Mesendoderm (in vitro differentiated cells): Measurements from ENCODE around the gene YES1.
A peak's percentile ranks its signal among the peaks of the same experiment; 100 is the strongest.

Experiments
- DNase-seq: peaks from one replicate; pipeline ENCODE4 v3.0.0; 2013
- H2AK5ac ChIP-seq: 2 replicates; pipeline ENCODE4 v1.6.1; 2013; ENCODE audit warnings: low read length, inconsistent platforms
- H2BK120ac ChIP-seq: 2 replicates; pipeline ENCODE4 v1.6.1; 2013; ENCODE audit warnings: low read depth, mild to moderate bottlenecking, low read length, moderate library complexity, mixed read lengths
- H2BK15ac ChIP-seq: replicated peaks from 2 replicates; pipeline ENCODE4 v1.6.1; 2013; ENCODE audit warnings: low read depth, mild to moderate bottlenecking, moderate library complexity
- H2BK5ac ChIP-seq: 2 replicates; pipeline ENCODE4 v1.6.1; 2013; ENCODE audit warnings: low read length, inconsistent platforms
- H3K18ac ChIP-seq: 2 replicates; pipeline ENCODE4 v1.6.1; 2013; ENCODE audit warnings: mild to moderate bottlenecking, low read length, mixed read lengths
- H3K23ac ChIP-seq: one replicate; pipeline ENCODE4 v1.6.1; 2013; ENCODE audit warnings: low read length
- H3K27ac ChIP-seq: 2 replicates; pipeline ENCODE4 v1.5.1; 2013; ENCODE audit warnings: low read depth, mild to moderate bottlenecking, inconsistent platforms, low read length, moderate library complexity
- H3K27me3 ChIP-seq: 2 replicates; pipeline ENCODE4 v1.6.1; 2013; ENCODE audit warnings: low read length, control low read depth, mild to moderate bottlenecking, inconsistent platforms; ENCODE audit not compliant: insufficient read depth, poor library complexity
- H3K36me3 ChIP-seq: 2 replicates; pipeline ENCODE4 v1.6.1; 2013; ENCODE audit warnings: low read length, inconsistent platforms; ENCODE audit not compliant: control insufficient read depth, insufficient read depth
- H3K4ac ChIP-seq: one replicate; pipeline ENCODE4 v1.6.1; 2013; ENCODE audit warnings: low read depth, mild to moderate bottlenecking, low read length, moderate library complexity
- H3K4me1 ChIP-seq: 2 replicates; pipeline ENCODE4 v1.6.1; 2013; ENCODE audit warnings: low read depth, low read length, inconsistent platforms; ENCODE audit not compliant: control insufficient read depth
- H3K4me2 ChIP-seq: 2 replicates; pipeline ENCODE4 v1.6.1; 2013; ENCODE audit warnings: low read length
- H3K4me3 ChIP-seq: 2 replicates; pipeline ENCODE4 v1.5.1; 2013; ENCODE audit warnings: mild to moderate bottlenecking, low read length
- H3K56ac ChIP-seq: one replicate; pipeline ENCODE4 v1.6.1; 2013; ENCODE audit warnings: low read length
- H3K79me1 ChIP-seq: 2 replicates; pipeline ENCODE4 v1.6.1; 2013; ENCODE audit warnings: low read length, inconsistent platforms
- H3K79me2 ChIP-seq: 2 replicates; pipeline ENCODE4 v1.6.1; 2013; ENCODE audit warnings: mild to moderate bottlenecking, low read length; ENCODE audit not compliant: control insufficient read depth, insufficient read depth
- H3K9ac ChIP-seq: 2 replicates; pipeline ENCODE4 v1.6.1; 2013; ENCODE audit warnings: low read length, inconsistent platforms
- H4K5ac ChIP-seq: one replicate; pipeline ENCODE4 v1.6.1; 2013; ENCODE audit warnings: low read length
- H4K8ac ChIP-seq: one replicate; pipeline ENCODE4 v1.6.1; 2013; ENCODE audit warnings: low read depth, mild to moderate bottlenecking, control low read depth, low read length, moderate library complexity
- WGBS: extraction: QIAGEN DNeasy Blood & Tissue Kit; methylation state at CpG from one replicate; pipeline ENCODE4 v1.1.7; 2013; ENCODE audit warnings: low lambda C conversion rate, missing lambda C conversion rate; ENCODE audit not compliant: insufficient coverage; ENCODE audit errors: extremely low coverage; 5-methylcytosine and 5-hydroxymethylcytosine counted together

The YES1 gene

DNA sequence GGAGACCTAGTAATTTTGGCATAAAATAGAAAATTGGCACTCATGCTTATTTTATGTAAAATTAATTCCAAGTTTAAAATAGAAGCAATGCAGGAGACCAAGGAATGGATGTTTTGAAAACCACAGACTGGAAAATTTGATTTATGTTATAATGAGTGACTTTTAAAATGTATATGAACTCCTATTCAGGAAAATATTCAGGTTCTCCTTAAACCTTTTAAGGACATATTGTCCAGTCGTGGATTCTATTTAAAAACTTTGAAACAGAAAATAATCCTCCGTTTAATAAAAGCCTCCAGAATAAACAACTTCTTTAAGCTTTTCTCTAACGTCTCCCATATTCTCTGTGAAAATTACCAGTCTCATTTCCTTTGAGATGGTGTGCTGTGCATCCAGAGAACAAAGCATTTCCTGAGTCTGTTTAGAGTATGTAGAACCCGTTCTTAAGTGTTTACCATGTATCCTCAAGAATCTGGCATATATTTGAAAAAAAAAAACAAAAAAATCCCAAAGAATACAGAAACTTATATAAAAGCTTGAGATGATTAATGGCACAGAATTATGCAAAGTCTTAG is 8.6 kb upstream of the YES1 start:
- no peak overlapping the region for H3K9ac ChIP-seq
- no peak for DNase-seq
- H2BK120ac ChIP-seq: no peak overlapping the region
- no peaks in the 10 kb centered on the region for H3K27me3 ChIP-seq
- H3K4me1 ChIP-seq: no peaks in the 10 kb centered on the region
- no peak overlapping the region for H3K23ac ChIP-seq
- H4K5ac ChIP-seq: no peak overlapping the region
- no peak overlapping the region for H3K56ac ChIP-seq
- H3K27ac ChIP-seq: no peak overlapping the region
- no peak overlapping the region for H2AK5ac ChIP-seq
- H3K4me3 ChIP-seq: no peak overlapping the region
- no peak overlapping the region for H3K4ac ChIP-seq
- H3K79me1 ChIP-seq: no peaks in the 10 kb centered on the region
- no peaks in the 10 kb centered on the region for H3K36me3 ChIP-seq
- no CpG with 5 or more reads among the region's 4 CpGs for WGBS
- H3K18ac ChIP-seq: no peak overlapping the region
- no peak overlapping the region for H2BK15ac ChIP-seq
- H2BK5ac ChIP-seq: no peak overlapping the region
- H4K8ac ChIP-seq: no peak overlapping the region
- no peaks in the 10 kb centered on the region for H3K79me2 ChIP-seq
- H3K4me2 ChIP-seq: no peak overlapping the region

DNA sequence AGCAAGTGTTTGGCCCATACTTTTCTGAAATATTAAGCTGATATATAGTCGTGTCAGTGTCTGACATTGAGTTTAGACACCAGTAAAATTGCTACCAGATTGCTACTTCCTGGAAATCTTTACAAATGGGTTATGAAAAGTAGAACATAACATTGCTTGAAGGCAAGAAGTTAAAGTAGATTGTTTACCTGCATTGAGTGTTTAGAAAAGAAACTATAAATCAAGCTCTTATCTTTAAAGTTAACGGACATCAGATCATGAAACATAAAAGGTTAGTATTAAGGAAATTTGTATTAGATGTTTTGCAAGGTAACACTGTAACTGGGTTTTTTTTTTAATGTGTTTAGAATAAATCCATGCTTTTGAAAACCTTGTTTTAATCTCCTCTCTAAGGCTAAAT is 4.8 kb upstream of the YES1 start:
- H2BK5ac ChIP-seq: no peak overlapping the region
- DNase-seq: no peak
- no peak overlapping the region for H4K8ac ChIP-seq
- H3K4me3 ChIP-seq: no peak overlapping the region
- no peaks in the 10 kb centered on the region for H3K36me3 ChIP-seq
- H3K79me2 ChIP-seq: no peaks in the 10 kb centered on the region
- no peak overlapping the region for H3K4ac ChIP-seq
- H2AK5ac ChIP-seq: no peak overlapping the region
- no peak overlapping the region for H2BK15ac ChIP-seq
- no peak overlapping the region for H4K5ac ChIP-seq
- WGBS: no CpG with 5 or more reads among the region's 2 CpGs
- H2BK120ac ChIP-seq: no peak overlapping the region
- H3K4me1 ChIP-seq: no peaks in the 10 kb centered on the region
- no peaks in the 10 kb centered on the region for H3K27me3 ChIP-seq
- H3K27ac ChIP-seq: no peak overlapping the region
- H3K56ac ChIP-seq: no peak overlapping the region
- no peak overlapping the region for H3K4me2 ChIP-seq
- H3K23ac ChIP-seq: no peak overlapping the region
- H3K79me1 ChIP-seq: no peaks in the 10 kb centered on the region
- no peak overlapping the region for H3K18ac ChIP-seq
- no peak overlapping the region for H3K9ac ChIP-seq

GRCh38 chr18:816088-816653 is 4.1 kb upstream of the YES1 start:
- H3K4me3 ChIP-seq: no peak overlapping the region
- no peaks in the 10 kb centered on the region for H3K79me1 ChIP-seq
- no peak overlapping the region for H3K23ac ChIP-seq
- H3K27ac ChIP-seq: no peak overlapping the region
- DNase-seq: no peak
- no peaks in the 10 kb centered on the region for H3K27me3 ChIP-seq
- H4K5ac ChIP-seq: no peak overlapping the region
- H3K9ac ChIP-seq: no peak overlapping the region
- no peak overlapping the region for H3K4ac ChIP-seq
- H3K36me3 ChIP-seq: no peaks in the 10 kb centered on the region
- no peaks in the 10 kb centered on the region for H3K4me1 ChIP-seq
- H2AK5ac ChIP-seq: no peak overlapping the region
- WGBS: no CpG with 5 or more reads among the region's 4 CpGs
- H3K79me2 ChIP-seq: peaks cover 5% of the 10 kb centered on the region
- H2BK120ac ChIP-seq: no peak overlapping the region
- H4K8ac ChIP-seq: no peak overlapping the region
- H3K56ac ChIP-seq: no peak overlapping the region
- no peak overlapping the region for H3K4me2 ChIP-seq
- no peak overlapping the region for H3K18ac ChIP-seq
- no peak overlapping the region for H2BK5ac ChIP-seq
- no peak overlapping the region for H2BK15ac ChIP-seq

DNA sequence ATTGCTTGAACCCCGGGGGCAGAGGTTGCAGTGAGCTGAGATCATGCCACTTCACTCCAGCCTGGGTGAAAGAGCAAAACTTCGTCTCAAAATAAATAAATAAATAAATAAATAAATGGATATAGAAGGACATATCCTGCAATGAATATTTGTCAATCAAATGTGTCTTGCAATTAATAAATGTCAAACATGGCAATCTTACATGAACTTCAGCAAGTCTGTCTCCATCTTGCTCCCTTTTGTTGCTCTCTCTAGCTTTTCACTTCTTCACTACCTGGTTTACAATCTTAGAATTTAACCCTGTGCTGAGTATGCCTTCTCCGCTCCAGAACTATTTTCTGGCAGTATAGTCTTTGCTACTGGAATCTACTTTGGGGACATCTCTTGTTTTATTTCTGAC is 3.3 kb upstream of the YES1 start:
- Histone ChIP-seq H3K4me1 (no peaks in the 10 kb centered on the region), H3K36me3 (no peaks in the 10 kb centered on the region), H3K18ac (no peak overlapping the region), H2BK5ac (no peak overlapping the region), H3K27me3 (no peaks in the 10 kb centered on the region), H4K8ac (no peak overlapping the region), H3K9ac (no peak overlapping the region), H3K27ac (no peak overlapping the region), H2AK5ac (no peak overlapping the region), H2BK15ac (no peak overlapping the region), H3K4me3 (no peak overlapping the region), H2BK120ac (no peak overlapping the region), H3K4ac (no peak overlapping the region), H3K23ac (no peak overlapping the region), H4K5ac (no peak overlapping the region), H3K4me2 (no peak overlapping the region), H3K79me2 (peaks cover 7% of the 10 kb centered on the region), H3K79me1 (no peaks in the 10 kb centered on the region), H3K56ac (no peak overlapping the region)
- no CpG with 5 or more reads among the region's 3 CpGs for WGBS
- no peak for DNase-seq

- H2BK120ac ChIP-seq: no peak overlapping the region
- H3K27me3 ChIP-seq: no peaks in the 10 kb centered on the region
- no peak overlapping the region for H3K56ac ChIP-seq
- H2BK15ac ChIP-seq: no peak overlapping the region
- H3K4me2 ChIP-seq: no peak overlapping the region
- H3K36me3 ChIP-seq: no peaks in the 10 kb centered on the region
- no peak overlapping the region for H3K27ac ChIP-seq
- H3K18ac ChIP-seq: no peak overlapping the region
- no peak overlapping the region for H3K9ac ChIP-seq
- H2AK5ac ChIP-seq: no peak overlapping the region
- H3K4ac ChIP-seq: no peak overlapping the region
- H4K8ac ChIP-seq: no peak overlapping the region
- no peak overlapping the region for H3K4me3 ChIP-seq
- H3K23ac ChIP-seq: no peak overlapping the region
- H4K5ac ChIP-seq: no peak overlapping the region
- H2BK5ac ChIP-seq: no peak overlapping the region
- H3K79me2 ChIP-seq: peaks cover 13% of the 10 kb centered on the region
- DNase-seq: peak; percentile 51
- H3K79me1 ChIP-seq: no peaks in the 10 kb centered on the region
- no CpG with 5 or more reads among the region's 4 CpGs for WGBS
- H3K4me1 ChIP-seq: no peaks in the 10 kb centered on the region
These were observed 2.5 kb upstream of the YES1 start for GRCh38 chr18:814300-815084.
